ENCODE data around the gene STK32C. TPM values are rescaled to one million over a fixed set of nuclear protein-coding genes. Genes with fewer than 3 reads are reported as not detected.

Gene STK32C
- total and polyA plus RNA-seq, 8 donors, result 3.3 to 13.2 (median 5.2) TPM

GRCh38 chr10:132209130-132209529 is 98.6 kb downstream of the STK32C start:
- H3K9me3 ChIP-seq, result no peaks in the 10 kb centered on the region
- DNase-seq, result no peak
- no peaks in the 10 kb centered on the region for H3K4me1 ChIP-seq
- no peaks in the 10 kb centered on the region for H3K27me3 ChIP-seq
- intact Hi-C loops (cut with DNase I), result no loop called here
- no peak for TF ChIP-seq CTCF (IDR thresholded peaks at IDR 0.05)
- WGBS, 2 donors, result 93 to 97% methylated on average over 14 of the region's 14 CpGs
- no peaks in the 10 kb centered on the region for H3K36me3 ChIP-seq
- H3K4me3 ChIP-seq, result no peak overlapping the region
- no peak for ATAC-seq
- no peak overlapping the region for H3K27ac ChIP-seq
- no peak for FAIRE-seq

- Histone ChIP-seq H3K4me1 (no peaks in the 10 kb centered on the region), H3K9me3 (no peaks in the 10 kb centered on the region), H3K27me3 (no peaks in the 10 kb centered on the region), H3K4me3 (no peak overlapping the region), H3K36me3 (no peaks in the 10 kb centered on the region), H3K27ac (no peak overlapping the region)
- FAIRE-seq, result no peak
- no peak for ATAC-seq
- DNase-seq, result peak in 1 of 6 donors; percentile 47
- intact Hi-C loops (cut with DNase I), result no loop called here
- 85 to 87% methylated on average over 15 to 17 of the region's 17 CpGs for WGBS, 2 donors
- TF ChIP-seq CTCF (IDR thresholded peaks at IDR 0.05), result no peak
These were observed 99.2 kb downstream of the STK32C start for GRCh38 chr10:132208462-132209050.

DNA sequence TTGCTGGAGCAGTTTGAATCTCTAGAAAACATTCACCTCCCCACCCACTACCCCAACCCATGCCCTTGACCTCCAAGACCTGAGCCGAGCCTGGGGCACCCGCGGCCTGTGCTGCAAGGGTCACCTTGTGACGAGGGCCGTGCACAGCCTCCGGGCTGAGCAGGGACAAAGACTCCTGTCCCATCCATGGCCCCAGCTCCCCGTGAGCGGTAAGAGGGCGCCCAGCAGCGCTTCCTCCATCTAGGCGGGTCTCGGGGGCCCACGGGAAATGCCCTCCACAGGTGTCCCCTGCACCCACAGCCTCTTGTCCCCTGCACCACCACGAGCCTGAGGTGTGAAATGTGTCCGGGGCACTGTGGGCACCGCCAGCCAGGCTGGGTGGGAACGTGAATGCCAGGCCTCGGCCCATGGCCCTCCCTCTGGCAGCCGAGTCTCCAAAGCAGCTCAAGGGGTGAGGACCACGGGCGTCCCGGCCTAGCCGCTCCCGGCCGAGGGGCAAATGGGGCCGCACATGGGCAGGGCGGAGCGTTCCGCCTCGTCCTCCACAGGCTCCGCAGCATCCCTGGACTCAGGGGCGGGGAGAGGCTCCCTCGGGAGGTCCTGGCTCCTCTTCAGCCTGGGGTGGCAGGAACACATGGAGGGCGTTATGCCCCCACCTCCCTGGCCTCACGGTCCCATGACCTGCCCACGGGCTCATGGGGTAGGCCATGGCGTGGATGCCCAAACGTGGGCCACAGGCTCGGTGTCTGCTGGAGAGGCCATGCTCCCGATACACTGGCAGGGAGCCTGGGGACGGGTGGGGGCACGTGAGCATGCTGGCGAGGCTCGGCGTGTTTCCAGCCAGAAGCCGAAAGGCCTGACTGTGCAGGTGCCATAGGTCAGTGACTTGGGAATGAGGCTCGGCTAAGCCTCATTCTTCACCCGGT is 100.0 kb downstream of the STK32C start:
- 89 to 92% methylated on average over 47 to 48 of the region's 48 CpGs for WGBS, 2 donors
- no peak for ATAC-seq
- H3K9me3 ChIP-seq, result no peaks in the 10 kb centered on the region
- H3K36me3 ChIP-seq, result no peaks in the 10 kb centered on the region
- no peak overlapping the region for H3K27ac ChIP-seq
- no peak for TF ChIP-seq CTCF (IDR thresholded peaks at IDR 0.05)
- H3K27me3 ChIP-seq, result no peaks in the 10 kb centered on the region
- intact Hi-C loops (cut with DNase I), result no loop called here
- no peaks in the 10 kb centered on the region for H3K4me1 ChIP-seq
- no peak for FAIRE-seq
- no peak overlapping the region for H3K4me3 ChIP-seq
- DNase-seq, result peak in 2 of 6 donors; percentile 14 to 69

GRCh38 chr10:132206806-132207535 is 100.8 kb downstream of the STK32C start:
- peak in 2 of 6 donors; percentile 6 to 41 for DNase-seq
- Histone ChIP-seq H3K36me3 (no peaks in the 10 kb centered on the region), H3K27me3 (no peaks in the 10 kb centered on the region), H3K4me3 (no peak overlapping the region), H3K27ac (no peak overlapping the region), H3K9me3 (no peaks in the 10 kb centered on the region), H3K4me1 (no peaks in the 10 kb centered on the region)
- ATAC-seq, result no peak
- 86 to 92% methylated on average over 29 of the region's 29 CpGs for WGBS, 2 donors
- TF ChIP-seq CTCF (IDR thresholded peaks at IDR 0.05), result no peak
- intact Hi-C loops (cut with DNase I), result no loop called here
- FAIRE-seq, result no peak

All from pancreas (tissue), 10 donors.